Tibial nerve (tissue), 4 donors: Measurements from ENCODE around the gene MINDY3. TPM values are rescaled to one million over a fixed set of nuclear protein-coding genes. Genes with fewer than 3 reads are reported as not detected.

Experiments used
- DNase-seq, 2 donors: peaks; one replicate each; pipeline ENCODE4 v3.0.0-alpha.2; 2019; ENCODE audit warnings: low spot score in 2 of 2
- H3K27ac ChIP-seq, 4 donors: fragments of 200-600 bp; sonication (generic) in 3 of 4; one replicate each; pipeline ENCODE4 v1.5.1; 2017 to 2019; ENCODE audit warnings: mild to moderate bottlenecking in 1 of 4
- H3K27me3 ChIP-seq, 2 donors: fragments of 200-600 bp; sonication (generic) in 1 of 2; one replicate each; pipeline versions ENCODE4 v1.5.1 to v1.6.0; 2017 to 2019
- H3K36me3 ChIP-seq, 3 donors: fragments of 200-600 bp; sonication (generic); one replicate each; pipeline ENCODE4 v1.5.1; 2018 to 2019
- H3K4me1 ChIP-seq, 4 donors: fragments of 200-600 bp; sonication (generic) in 3 of 4; one replicate each; pipeline ENCODE4 v1.5.1; 2017 to 2019
- H3K4me3 ChIP-seq, 4 donors: fragments of 200-600 bp; sonication (generic) in 3 of 4; one replicate each; pipeline ENCODE4 v1.5.1; 2017 to 2019; ENCODE audit warnings: mild to moderate bottlenecking in 1 of 4, moderate library complexity in 1 of 4
- H3K9me3 ChIP-seq, 4 donors: fragments of 200-600 bp; sonication (generic) in 3 of 4; one replicate each; pipeline ENCODE4 v1.5.1; 2017 to 2019
- CTCF ChIP-seq, 5 experiments: fragments of 200-600 bp in 3 of 5; fragments of 450-650 bp in 2 of 5; sonication (generic) in 3 of 5; IDR thresholded peaks; one replicate each; pipeline ENCODE4 v1.5.1; 2016 to 2019; ENCODE audit warnings: antibody characterized with exemption in 5 of 5, mild to moderate bottlenecking in 3 of 5, moderate library complexity in 2 of 5
- EP300 ChIP-seq, 2 donors: sonication (generic); formaldehyde crosslinking; IDR thresholded peaks; one replicate each; pipeline ENCODE4 v1.6.1; 2017; ENCODE audit warnings: antibody characterized with exemption in 2 of 2, mild to moderate bottlenecking in 1 of 2
- POLR2A ChIP-seq, 2 donors: fragments of 450-650 bp; IDR thresholded peaks; one replicate each; pipeline ENCODE4 v1.6.1; 2017; ENCODE audit warnings: antibody characterized with exemption in 2 of 2, mild to moderate bottlenecking in 2 of 2, moderate library complexity in 2 of 2
- WGBS, 2 donors: methylation state at CpG; one replicate each; pipeline ENCODE4 v1.1.5; 2018; 5-methylcytosine and 5-hydroxymethylcytosine counted together
- total RNA-seq, 4 donors: library from RNA; depleted of rRNA; stranded (reverse); fragments of >200 nt; gene quantifications; one replicate each; pipeline ENCODE4 v1.1.0, GENCODE V29; 2016

MINDY3 gene
- total RNA-seq, 4 donors from 2014 or later, result 25.3 to 33.2 (median 28.2) TPM

GRCh38 chr10:15809450-15809849 lies 50.9 kb downstream of the MINDY3 start:
- no peaks in the 10 kb centered on the region for H3K9me3 ChIP-seq
- H3K27ac ChIP-seq, result no peak overlapping the region
- no peaks in the 10 kb centered on the region for H3K27me3 ChIP-seq
- peaks cover 0 to 22% (median 0%) of the 10 kb centered on the region in 3 donors for H3K36me3 ChIP-seq
- TF ChIP-seq EP300 (IDR thresholded peaks at IDR 0.05) (no peak), CTCF (IDR thresholded peaks at IDR 0.05) (no peak), POLR2A (IDR thresholded peaks at IDR 0.05) (no peak)
- peaks cover 0 to 8% (median 2%) of the 10 kb centered on the region in 4 donors for H3K4me1 ChIP-seq
- H3K4me3 ChIP-seq, result no peak overlapping the region
- 77 to 79% methylated on average over 4 of the region's 4 CpGs for WGBS, 2 donors
- no peak for DNase-seq

GRCh38 chr10:15808204-15808797 lies 52.0 kb downstream of the MINDY3 start:
- no peak overlapping the region for H3K4me3 ChIP-seq
- H3K4me1 ChIP-seq, result peaks cover 0 to 8% (median 2%) of the 10 kb centered on the region in 4 donors
- peaks cover 0 to 26% (median 0%) of the 10 kb centered on the region in 3 donors for H3K36me3 ChIP-seq
- no peaks in the 10 kb centered on the region for H3K9me3 ChIP-seq
- no peak for DNase-seq
- no peak overlapping the region for H3K27ac ChIP-seq
- no peak for TF ChIP-seq EP300 (IDR thresholded peaks at IDR 0.05)
- TF ChIP-seq CTCF (IDR thresholded peaks at IDR 0.05), result no peak
- TF ChIP-seq POLR2A (IDR thresholded peaks at IDR 0.05), result no peak
- H3K27me3 ChIP-seq, result no peaks in the 10 kb centered on the region
- 52 to 53% methylated on average over 7 of the region's 7 CpGs for WGBS, 2 donors

GRCh38 chr10:15805395-15806058 lies 54.8 kb downstream of the MINDY3 start:
- Histone ChIP-seq H3K4me1 (peaks cover 0 to 8% (median 2%) of the 10 kb centered on the region in 4 donors), H3K9me3 (peaks cover 0 to 12% (median 0%) of the 10 kb centered on the region in 4 donors), H3K27me3 (no peaks in the 10 kb centered on the region), H3K4me3 (no peak overlapping the region), H3K27ac (no peak overlapping the region), H3K36me3 (peaks cover 0 to 46% (median 0%) of the 10 kb centered on the region in 3 donors)
- 77 to 83% methylated on average over 5 of the region's 5 CpGs for WGBS, 2 donors
- no peak for DNase-seq
- TF ChIP-seq POLR2A (IDR thresholded peaks at IDR 0.05) (no peak), EP300 (IDR thresholded peaks at IDR 0.05) (no peak), CTCF (IDR thresholded peaks at IDR 0.05) (no peak)

GRCh38 chr10:15804109-15804508 lies 56.2 kb downstream of the MINDY3 start:
- 94% methylated on average over 4 of the region's 4 CpGs for WGBS, 2 donors
- Histone ChIP-seq H3K27ac (no peak overlapping the region), H3K4me1 (peaks cover 0 to 8% (median 2%) of the 10 kb centered on the region in 4 donors), H3K27me3 (no peaks in the 10 kb centered on the region), H3K36me3 (peaks cover 0 to 57% (median 0%) of the 10 kb centered on the region in 3 donors), H3K4me3 (no peak overlapping the region), H3K9me3 (peaks cover 0 to 15% (median 0%) of the 10 kb centered on the region in 4 donors)
- TF ChIP-seq EP300 (IDR thresholded peaks at IDR 0.05) (no peak), POLR2A (IDR thresholded peaks at IDR 0.05) (no peak), CTCF (IDR thresholded peaks at IDR 0.05) (no peak)
- no peak for DNase-seq

GRCh38 chr10:15802375-15802949 lies 57.8 kb downstream of the MINDY3 start:
- Histone ChIP-seq H3K27me3 (no peaks in the 10 kb centered on the region), H3K4me3 (no peak overlapping the region), H3K36me3 (peaks cover 0 to 57% (median 0%) of the 10 kb centered on the region in 3 donors), H3K9me3 (peaks cover 0 to 15% (median 0%) of the 10 kb centered on the region in 4 donors), H3K4me1 (no peaks in the 10 kb centered on the region), H3K27ac (no peak overlapping the region)
- WGBS, 2 donors, result 87 to 94% methylated on average over 3 of the region's 3 CpGs
- TF ChIP-seq POLR2A (IDR thresholded peaks at IDR 0.05) (no peak), EP300 (IDR thresholded peaks at IDR 0.05) (no peak), CTCF (IDR thresholded peaks at IDR 0.05) (no peak)
- no peak for DNase-seq
